A549 (cell line): ENCODE measurements around the gene SPRYD4. TPM values are rescaled to one million over a fixed set of nuclear protein-coding genes. Genes with fewer than 3 reads are reported as not detected.

ENCODE experiments used
- CBX2 ChIP-seq: fragments of 200-600 bp; sonication (generic); IDR thresholded peaks from 2 replicates; pipeline ENCODE4 v1.6.1; 2016; ENCODE audit warnings: low read depth, mild to moderate bottlenecking, borderline replicate concordance
- CHD2 ChIP-seq: fragments of 150-350 bp; IDR thresholded peaks from 2 replicates; pipeline ENCODE4 v1.6.1; 2014; ENCODE audit warnings: low read length; ENCODE audit not compliant: partially characterized antibody
- CHD4 ChIP-seq: fragments of 200-600 bp; sonication (generic); IDR thresholded peaks from 2 replicates; pipeline ENCODE4 v1.6.1; 2016; ENCODE audit warnings: antibody characterized with exemption, mild to moderate bottlenecking, borderline replicate concordance
- CTCF ChIP-seq: fragments of >200 bp; sonication (Bioruptor Twin); formaldehyde crosslinking; IDR thresholded peaks from 3 replicates; pipeline ENCODE4 v1.5.1; 2016
- E2F6 ChIP-seq: IDR thresholded peaks from 2 replicates; pipeline ENCODE4 v1.6.1; 2012; ENCODE audit warnings: low read depth, borderline replicate concordance
- EHF ChIP-seq: fragments of 250-450 bp; sonication (Bioruptor Pico); IDR thresholded peaks from 2 replicates; pipeline ENCODE4 v1.5.0; 2020; ENCODE audit warnings: mild to moderate bottlenecking
- EHMT2 ChIP-seq: fragments of 200-600 bp; sonication (generic); IDR thresholded peaks from 2 replicates; pipeline ENCODE4 v1.6.1; 2016; ENCODE audit warnings: antibody characterized with exemption, low read depth, mild to moderate bottlenecking, moderate library complexity
- ESRRA ChIP-seq: fragments of 150-350 bp; IDR thresholded peaks from 2 replicates; pipeline ENCODE4 v1.6.1; 2014; ENCODE audit warnings: mild to moderate bottlenecking, low read length, borderline replicate concordance
- FOSL2 ChIP-seq, 2 experiments: fragments of 450-650 bp in 1 of 2; fragments of >200 bp in 1 of 2; sonication (Bioruptor Twin) in 1 of 2; formaldehyde crosslinking; IDR thresholded peaks; 2 replicates each; pipeline versions ENCODE4 v1.5.0 to v1.6.1; 2016 to 2020; ENCODE audit warnings: mild to moderate bottlenecking in 1 of 2, moderate library complexity in 1 of 2
- HDAC2 ChIP-seq: fragments of 200-600 bp; sonication (generic); IDR thresholded peaks from 2 replicates; pipeline ENCODE4 v1.6.1; 2016
- HEYL ChIP-seq: fragments of 250-450 bp; sonication (Bioruptor Pico); IDR thresholded peaks from 2 replicates; pipeline ENCODE4 v1.8.0; 2021; ENCODE audit warnings: mild to moderate bottlenecking, moderate library complexity
- HOXA7 ChIP-seq: fragments of 250-450 bp; sonication (Bioruptor Pico); IDR thresholded peaks from 2 replicates; pipeline ENCODE4 v1.5.0; 2020; ENCODE audit warnings: mild to moderate bottlenecking, moderate library complexity
- HOXB13 ChIP-seq: fragments of 250-450 bp; sonication (Bioruptor Pico); IDR thresholded peaks from 2 replicates; pipeline ENCODE4 v1.5.0; 2020; ENCODE audit warnings: low read depth, mild to moderate bottlenecking, moderate library complexity
- JUNB ChIP-seq: fragments of >200 bp; sonication (Bioruptor Twin); formaldehyde crosslinking; IDR thresholded peaks from 2 replicates; pipeline ENCODE4 v1.6.1; 2016
- KDM1A ChIP-seq: fragments of 200-600 bp; sonication (generic); IDR thresholded peaks from 2 replicates; pipeline ENCODE4 v1.6.1; 2016; ENCODE audit warnings: low read depth, mild to moderate bottlenecking
- KDM5A ChIP-seq: fragments of 200-600 bp; sonication (generic); IDR thresholded peaks from 2 replicates; pipeline ENCODE4 v1.6.1; 2016; ENCODE audit warnings: antibody characterized with exemption, mild to moderate bottlenecking
- MAFK ChIP-seq: fragments of 450-650 bp; IDR thresholded peaks from 2 replicates; pipeline ENCODE4 v1.6.1; 2014; ENCODE audit not compliant: partially characterized antibody
- MYC ChIP-seq: IDR thresholded peaks from 2 replicates; pipeline ENCODE4 v1.6.1; 2012; ENCODE audit warnings: mild to moderate bottlenecking, inconsistent platforms, low read length, improper control_type of control experiment, borderline replicate concordance
- NFE2L2 ChIP-seq: fragments of 150-350 bp; conservative IDR thresholded peaks from 2 replicates; pipeline ENCODE4 v1.6.1; 2014; ENCODE audit warnings: low read length
- NPAS2 ChIP-seq: fragments of 250-450 bp; sonication (Bioruptor Pico); IDR thresholded peaks from 2 replicates; pipeline ENCODE4 v1.8.0; 2022; ENCODE audit warnings: mild to moderate bottlenecking, moderate library complexity, borderline replicate concordance
- NR3C1 ChIP-seq: fragments of >200 bp; sonication (Bioruptor Twin); formaldehyde crosslinking; IDR thresholded peaks from 3 replicates; pipeline ENCODE4 v1.6.1; 2017
- RFX5 ChIP-seq: fragments of 450-650 bp; IDR thresholded peaks from 2 replicates; pipeline ENCODE4 v1.7.1; 2014; ENCODE audit warnings: antibody characterized with exemption, mild to moderate bottlenecking, moderate library complexity
- SMC3 ChIP-seq: fragments of >200 bp; sonication (Bioruptor Twin); formaldehyde crosslinking; IDR thresholded peaks from 3 replicates; pipeline ENCODE4 v1.6.1; 2018; ENCODE audit warnings: inconsistent platforms
- TP53 ChIP-seq: fragments of 250-450 bp; sonication (Bioruptor Pico); IDR thresholded peaks from 2 replicates; pipeline ENCODE4 v1.5.0; 2021; ENCODE audit warnings: mild to moderate bottlenecking, moderate library complexity
- ZSCAN20 ChIP-seq: fragments of 250-450 bp; sonication (Bioruptor Pico); IDR thresholded peaks from 2 replicates; pipeline ENCODE4 v1.8.0; 2022; ENCODE audit warnings: mild to moderate bottlenecking, moderate library complexity
- polyA plus RNA-seq, 4 experiments: library from polyadenylated mRNA; depleted of rRNA in 3 of 4; stranded (reverse); fragments of >200 nt; fragmentation: RNase III in 1 of 4; extraction: RNeasy Plus Mini Kit Qiagen cat#74134 plus additional on column Dnase treatment in 1 of 4; gene quantifications; 2 replicates in 3 of 4; 3 replicates in 1 of 4; pipeline ENCODE4 v1.2.3, GENCODE V29; 2011 to 2017
- TF ChIP-seq, protein P1 (sequence below): fragments of 450-650 bp; IDR thresholded peaks from 2 replicates; pipeline ENCODE4 v1.6.1; 2014; ENCODE audit warnings: antibody characterized with exemption
- TF ChIP-seq, protein P2 (sequence below): fragments of 250-450 bp; sonication (Bioruptor Pico); IDR thresholded peaks from 2 replicates; pipeline ENCODE4 v1.5.0; 2021; ENCODE audit warnings: mild to moderate bottlenecking, moderate library complexity, borderline replicate concordance
- TF ChIP-seq, protein P3 (sequence below): fragments of >200 bp; sonication (Bioruptor Twin); formaldehyde crosslinking; IDR thresholded peaks from 2 replicates; pipeline ENCODE4 v1.6.1; 2016

The SPRYD4 gene
- polyA plus RNA-seq, 2 of the 4 experiments (the other 2 are of a cell fraction) = 2.2 to 3.5 TPM

- TF ChIP-seq CTCF = peak; percentile 55
- TF ChIP-seq HDAC2 = peak; percentile 76; the same call in 1 of the 2 replicates
- no peak for TF ChIP-seq SMC3
- TF ChIP-seq, protein P1, sequence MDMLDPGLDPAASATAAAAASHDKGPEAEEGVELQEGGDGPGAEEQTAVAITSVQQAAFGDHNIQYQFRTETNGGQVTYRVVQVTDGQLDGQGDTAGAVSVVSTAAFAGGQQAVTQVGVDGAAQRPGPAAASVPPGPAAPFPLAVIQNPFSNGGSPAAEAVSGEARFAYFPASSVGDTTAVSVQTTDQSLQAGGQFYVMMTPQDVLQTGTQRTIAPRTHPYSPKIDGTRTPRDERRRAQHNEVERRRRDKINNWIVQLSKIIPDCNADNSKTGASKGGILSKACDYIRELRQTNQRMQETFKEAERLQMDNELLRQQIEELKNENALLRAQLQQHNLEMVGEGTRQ = peak; percentile 93
- TF ChIP-seq CBX2 = no peak
- no peak for TF ChIP-seq HOXA7 (CRISPR knock-in tag)
- no peak for TF ChIP-seq CHD4
- no peak for TF ChIP-seq JUNB
- TF ChIP-seq, protein P2, sequence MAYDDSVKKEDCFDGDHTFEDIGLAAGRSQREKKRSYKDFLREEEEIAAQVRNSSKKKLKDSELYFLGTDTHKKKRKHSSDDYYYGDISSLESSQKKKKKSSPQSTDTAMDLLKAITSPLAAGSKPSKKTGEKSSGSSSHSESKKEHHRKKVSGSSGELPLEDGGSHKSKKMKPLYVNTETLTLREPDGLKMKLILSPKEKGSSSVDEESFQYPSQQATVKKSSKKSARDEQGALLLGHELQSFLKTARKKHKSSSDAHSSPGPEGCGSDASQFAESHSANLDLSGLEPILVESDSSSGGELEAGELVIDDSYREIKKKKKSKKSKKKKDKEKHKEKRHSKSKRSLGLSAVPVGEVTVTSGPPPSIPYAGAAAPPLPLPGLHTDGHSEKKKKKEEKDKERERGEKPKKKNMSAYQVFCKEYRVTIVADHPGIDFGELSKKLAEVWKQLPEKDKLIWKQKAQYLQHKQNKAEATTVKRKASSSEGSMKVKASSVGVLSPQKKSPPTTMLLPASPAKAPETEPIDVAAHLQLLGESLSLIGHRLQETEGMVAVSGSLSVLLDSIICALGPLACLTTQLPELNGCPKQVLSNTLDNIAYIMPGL (CRISPR knock-in tag) = peak; percentile 59; the same call in 1 of the 2 replicates
- no peak for TF ChIP-seq ESRRA
- TF ChIP-seq HOXB13 = no peak
- TF ChIP-seq NR3C1 = no peak
- no peak for TF ChIP-seq HEYL (CRISPR knock-in tag)
- no peak for TF ChIP-seq NFE2L2
- TF ChIP-seq CHD2 = no peak
- TF ChIP-seq, protein P3, sequence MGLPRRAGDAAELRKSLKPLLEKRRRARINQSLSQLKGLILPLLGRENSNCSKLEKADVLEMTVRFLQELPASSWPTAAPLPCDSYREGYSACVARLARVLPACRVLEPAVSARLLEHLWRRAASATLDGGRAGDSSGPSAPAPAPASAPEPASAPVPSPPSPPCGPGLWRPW = no peak
- TF ChIP-seq KDM5A = peak; percentile 96
- no peak for TF ChIP-seq ZSCAN20 (CRISPR knock-in tag)
- TF ChIP-seq EHF (CRISPR knock-in tag) = no peak
- no peak for TF ChIP-seq RFX5
- TF ChIP-seq TP53 (CRISPR knock-in tag) = 0 out of 2 replicates have a peak, but pooled peaks have one; percentile 20
- no peak for TF ChIP-seq EHMT2
- TF ChIP-seq NPAS2 (CRISPR knock-in tag) = no peak; the same call in 1 of the 2 replicates
- TF ChIP-seq KDM1A = no peak
- peak; percentile 100 for TF ChIP-seq MYC
- no peak for TF ChIP-seq MAFK
- no peak for TF ChIP-seq FOSL2 (IDR thresholded peaks at IDR 0.05)
- no peak for TF ChIP-seq FOSL2 (CRISPR knock-in tag; IDR thresholded peaks at IDR 0.05)
- peak; percentile 95 for TF ChIP-seq E2F6
Observed at GRCh38 chr12:56468216-56469006, at the start of gene SPRYD4 (continued).
